ENCODE measurements around the gene NTM.

GRCh38 chr11:132127900-132128288, 757.5 kb downstream of the NTM start:
- no peak for TF ChIP-seq CTCF (IDR thresholded peaks at IDR 0.05)
- TF ChIP-seq POLR2A (IDR thresholded peaks at IDR 0.05) = no peak
- TF ChIP-seq POLR2AphosphoS5 (IDR thresholded peaks at IDR 0.05) = no peak
- TF ChIP-seq EP300 (IDR thresholded peaks at IDR 0.05; ENCODE audit: low read depth) = no peak

Measured in transverse colon (tissue), 4 donors.